ENCODE data around the gene UBE4A. TPM values are rescaled to one million over a fixed set of nuclear protein-coding genes. Genes with fewer than 3 reads are reported as not detected.
"Not testable (repeated sequence)": the region's sequence is repeated elsewhere in the genome, so short reads cannot be mapped to it uniquely, and the experiment has no call there.

UBE4A gene
- total and polyA plus RNA-seq, 5 donors from 2014 or later, result 23.5 to 49.1 (median 27.2) TPM

- H3K9me3 Mint-ChIP-seq, result no peaks in the 10 kb centered on the region
- peak in 1 of 3 donors; percentile 39 for DNase-seq
- H3K4me1 Mint-ChIP-seq, result peaks cover 0 to 8% (median 4%) of the 10 kb centered on the region in 4 donors
- no peaks in the 10 kb centered on the region for H3K27me3 Mint-ChIP-seq
- Histone ChIP-seq H3K36me3 (ENCODE audit: control insufficient read depth, insufficient read depth, low read length) (peaks cover 12% of the 10 kb centered on the region), H3K27me3 (ENCODE audit: control insufficient read depth, insufficient read depth, low read length) (no peaks in the 10 kb centered on the region), H3K9me3 (ENCODE audit: control insufficient read depth in 2 of 2, low read length in 2 of 2) (no peaks in the 10 kb centered on the region), H3K27ac (ENCODE audit: insufficient read depth, low read length, poor library complexity, severe bottlenecking) (no peak overlapping the region), H3K4me1 (ENCODE audit: control insufficient read depth, insufficient read depth, low read length, poor library complexity, severe bottlenecking) (no peaks in the 10 kb centered on the region), H3K4me3 (ENCODE audit: low read depth, low read length) (no peak overlapping the region)
- H3K4me3 Mint-ChIP-seq, result no peak overlapping the region
- H3K36me3 Mint-ChIP-seq, result peaks cover 11% of the 10 kb centered on the region
- no peak overlapping the region for H3K27ac Mint-ChIP-seq
- peak; percentile 65 to 76 for ATAC-seq (ENCODE audit: low read depth in 2 of 2)
These were observed 56.3 kb downstream of the UBE4A start for GRCh38 chr11:118415739-118416068.

GRCh38 chr11:118416900-118417299, 57.5 kb downstream of the UBE4A start:
- not testable (repeated sequence) for H3K9me3 Mint-ChIP-seq; H3K27ac ChIP-seq (ENCODE audit: insufficient read depth, low read length, poor library complexity, severe bottlenecking); H3K4me1 Mint-ChIP-seq; H3K36me3 Mint-ChIP-seq; H3K27me3 Mint-ChIP-seq; H3K27me3 ChIP-seq (ENCODE audit: control insufficient read depth, insufficient read depth, low read length); H3K4me3 Mint-ChIP-seq; ATAC-seq (ENCODE audit: low read depth in 2 of 2); H3K27ac Mint-ChIP-seq; DNase-seq; H3K4me1 ChIP-seq (ENCODE audit: control insufficient read depth, insufficient read depth, low read length, poor library complexity, severe bottlenecking); H3K9me3 ChIP-seq (ENCODE audit: control insufficient read depth in 2 of 2, low read length in 2 of 2); H3K4me3 ChIP-seq (ENCODE audit: low read depth, low read length)
- H3K36me3 ChIP-seq (ENCODE audit: control insufficient read depth, insufficient read depth, low read length), result peaks cover 12% of the 10 kb centered on the region

DNA sequence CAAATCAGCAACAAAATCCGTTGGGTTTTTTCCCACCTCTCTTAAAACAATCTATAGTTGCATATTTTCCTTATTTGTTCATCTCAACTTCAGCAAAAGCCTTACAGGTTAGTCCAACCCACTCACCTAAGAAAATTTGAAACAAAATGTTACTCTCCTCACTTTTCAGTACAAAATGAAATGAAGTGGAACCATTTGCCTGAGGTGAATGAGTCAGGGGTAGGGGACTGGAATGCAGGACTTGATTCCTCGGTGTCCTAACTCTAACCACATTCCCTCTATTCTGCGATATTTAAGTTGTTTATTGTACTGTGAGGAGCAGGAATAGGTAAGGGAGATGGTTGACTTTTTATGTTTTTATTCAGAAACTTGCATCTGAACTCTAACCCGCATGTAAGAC, 58.4 kb downstream of the UBE4A start:
- Mint-ChIP-seq H3K4me1 (peaks cover 0 to 6% (median 2%) of the 10 kb centered on the region in 4 donors), H3K27ac (peak overlapping the region in 1 of 3 donors; percentile 11)
- ATAC-seq (ENCODE audit: low read depth in 2 of 2), result no peak

DNA sequence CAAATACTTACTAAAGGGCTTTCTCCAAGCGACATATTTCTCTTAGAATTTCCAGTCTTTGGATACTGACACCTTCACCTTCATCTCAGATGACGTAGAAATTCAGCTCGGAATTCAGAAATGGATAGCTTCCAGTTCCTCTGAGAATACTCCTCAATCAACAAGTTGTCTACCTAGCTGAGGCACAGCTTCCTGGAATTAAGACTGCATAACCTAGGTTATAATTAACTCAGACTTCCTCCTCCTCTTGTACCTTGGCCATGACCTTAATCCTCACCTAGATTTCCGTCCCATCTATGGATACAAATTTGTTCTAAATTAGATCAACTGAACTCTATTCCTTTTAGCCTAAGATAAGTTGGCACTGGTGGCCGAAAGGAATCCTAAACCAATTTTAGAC, 59.4 kb downstream of the UBE4A start:
- Histone ChIP-seq H3K36me3 (ENCODE audit: control insufficient read depth, insufficient read depth, low read length) (peaks cover 7% of the 10 kb centered on the region), H3K27ac (ENCODE audit: insufficient read depth, low read length, poor library complexity, severe bottlenecking) (no peak overlapping the region), H3K9me3 (ENCODE audit: control insufficient read depth in 2 of 2, low read length in 2 of 2) (no peaks in the 10 kb centered on the region), H3K4me3 (ENCODE audit: low read depth, low read length) (no peak overlapping the region), H3K27me3 (ENCODE audit: control insufficient read depth, insufficient read depth, low read length) (no peaks in the 10 kb centered on the region), H3K4me1 (ENCODE audit: control insufficient read depth, insufficient read depth, low read length, poor library complexity, severe bottlenecking) (no peaks in the 10 kb centered on the region)
- DNase-seq, result no peak
- ATAC-seq (ENCODE audit: low read depth in 2 of 2), result no peak
- H3K4me3 Mint-ChIP-seq, result no peak overlapping the region
- H3K27me3 Mint-ChIP-seq, result no peaks in the 10 kb centered on the region
- H3K4me1 Mint-ChIP-seq, result peaks cover 0 to 3% (median 0%) of the 10 kb centered on the region in 4 donors
- no peaks in the 10 kb centered on the region for H3K36me3 Mint-ChIP-seq
- no peaks in the 10 kb centered on the region for H3K9me3 Mint-ChIP-seq
- H3K27ac Mint-ChIP-seq, result no peak overlapping the region

More for the DNA sequence above, 58.4 kb downstream of the UBE4A start:
- peaks cover 12% of the 10 kb centered on the region for H3K36me3 ChIP-seq (ENCODE audit: control insufficient read depth, insufficient read depth, low read length)
- H3K9me3 Mint-ChIP-seq, result no peaks in the 10 kb centered on the region
- no peak for DNase-seq
- H3K27ac ChIP-seq (ENCODE audit: insufficient read depth, low read length, poor library complexity, severe bottlenecking), result no peak overlapping the region
- H3K4me3 ChIP-seq (ENCODE audit: low read depth, low read length), result no peak overlapping the region
- no peaks in the 10 kb centered on the region for H3K4me1 ChIP-seq (ENCODE audit: control insufficient read depth, insufficient read depth, low read length, poor library complexity, severe bottlenecking)
- no peaks in the 10 kb centered on the region for H3K9me3 ChIP-seq (ENCODE audit: control insufficient read depth in 2 of 2, low read length in 2 of 2)
- no peaks in the 10 kb centered on the region for H3K27me3 ChIP-seq (ENCODE audit: control insufficient read depth, insufficient read depth, low read length)
- no peaks in the 10 kb centered on the region for H3K27me3 Mint-ChIP-seq
- no peak overlapping the region for H3K4me3 Mint-ChIP-seq
- H3K36me3 Mint-ChIP-seq, result peaks cover 6% of the 10 kb centered on the region

DNA sequence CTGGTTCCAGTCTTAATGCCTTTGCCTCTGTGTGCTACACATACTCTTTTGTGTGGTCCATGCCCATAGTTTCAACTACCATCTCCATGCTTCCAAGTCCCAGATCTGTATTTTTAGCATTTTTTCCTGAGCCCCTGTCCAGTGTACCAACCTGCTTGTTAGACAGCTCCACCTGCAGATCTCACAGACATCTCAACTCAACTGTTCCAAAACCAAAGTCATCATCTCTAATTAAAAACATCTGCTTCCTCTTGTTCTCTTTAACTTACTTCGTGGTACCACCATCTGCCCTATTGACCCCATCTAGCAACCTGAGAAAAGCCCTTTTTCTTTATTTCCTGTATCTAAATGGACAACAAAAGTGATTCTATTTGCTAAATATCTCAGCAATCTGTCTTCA, 68.3 kb downstream of the UBE4A start:
- Histone ChIP-seq H3K27me3 (ENCODE audit: control insufficient read depth, insufficient read depth, low read length) (no peaks in the 10 kb centered on the region), H3K4me1 (ENCODE audit: control insufficient read depth, insufficient read depth, low read length, poor library complexity, severe bottlenecking) (no peaks in the 10 kb centered on the region), H3K36me3 (ENCODE audit: control insufficient read depth, insufficient read depth, low read length) (no peaks in the 10 kb centered on the region), H3K27ac (ENCODE audit: insufficient read depth, low read length, poor library complexity, severe bottlenecking) (no peak overlapping the region), H3K4me3 (ENCODE audit: low read depth, low read length) (no peak overlapping the region), H3K9me3 (ENCODE audit: control insufficient read depth in 2 of 2, low read length in 2 of 2) (no peaks in the 10 kb centered on the region)
- peaks cover 0 to 6% (median 0%) of the 10 kb centered on the region in 4 donors for H3K4me1 Mint-ChIP-seq
- H3K4me3 Mint-ChIP-seq, result no peak overlapping the region
- peaks cover 4% of the 10 kb centered on the region for H3K36me3 Mint-ChIP-seq
- no peaks in the 10 kb centered on the region for H3K9me3 Mint-ChIP-seq
- no peak overlapping the region for H3K27ac Mint-ChIP-seq
- DNase-seq, result no peak
- peak in 1 of 2 donors; percentile 14 for ATAC-seq (ENCODE audit: low read depth in 2 of 2)
- H3K27me3 Mint-ChIP-seq, result no peaks in the 10 kb centered on the region

GRCh38 chr11:118430956-118431355, 71.6 kb downstream of the UBE4A start:
- ATAC-seq (ENCODE audit: low read depth in 2 of 2) (no peak), DNase-seq (no peak)
- Histone ChIP-seq H3K36me3 (ENCODE audit: control insufficient read depth, insufficient read depth, low read length) (no peaks in the 10 kb centered on the region), H3K27ac (ENCODE audit: insufficient read depth, low read length, poor library complexity, severe bottlenecking) (no peak overlapping the region), H3K4me3 (ENCODE audit: low read depth, low read length) (no peak overlapping the region), H3K9me3 (ENCODE audit: control insufficient read depth in 2 of 2, low read length in 2 of 2) (no peaks in the 10 kb centered on the region), H3K27me3 (ENCODE audit: control insufficient read depth, insufficient read depth, low read length) (no peaks in the 10 kb centered on the region), H3K4me1 (ENCODE audit: control insufficient read depth, insufficient read depth, low read length, poor library complexity, severe bottlenecking) (peaks cover 11% of the 10 kb centered on the region)
- Mint-ChIP-seq H3K4me3 (peak overlapping the region in 1 of 4 donors; percentile 19), H3K27me3 (peaks cover 15% of the 10 kb centered on the region), H3K9me3 (no peaks in the 10 kb centered on the region), H3K4me1 (peaks cover 5 to 15% (median 12%) of the 10 kb centered on the region in 4 donors), H3K36me3 (no peaks in the 10 kb centered on the region), H3K27ac (peak overlapping the region in 1 of 3 donors; percentile 23)

- no peak for ATAC-seq (ENCODE audit: low read depth in 2 of 2)
- no peaks in the 10 kb centered on the region for H3K36me3 Mint-ChIP-seq
- no peaks in the 10 kb centered on the region for H3K27me3 ChIP-seq (ENCODE audit: control insufficient read depth, insufficient read depth, low read length)
- H3K27ac ChIP-seq (ENCODE audit: insufficient read depth, low read length, poor library complexity, severe bottlenecking), result peak overlapping the region; percentile 89
- peaks cover 26% of the 10 kb centered on the region for H3K4me1 ChIP-seq (ENCODE audit: control insufficient read depth, insufficient read depth, low read length, poor library complexity, severe bottlenecking)
- H3K4me1 Mint-ChIP-seq, result peaks cover 6 to 24% (median 15%) of the 10 kb centered on the region in 4 donors
- peaks cover 19% of the 10 kb centered on the region for H3K27me3 Mint-ChIP-seq
- no peaks in the 10 kb centered on the region for H3K36me3 ChIP-seq (ENCODE audit: control insufficient read depth, insufficient read depth, low read length)
- peak overlapping the region; percentile 91 for H3K4me3 ChIP-seq (ENCODE audit: low read depth, low read length)
- no peaks in the 10 kb centered on the region for H3K9me3 ChIP-seq (ENCODE audit: control insufficient read depth in 2 of 2, low read length in 2 of 2)
- peak overlapping the region; percentile 95 to 99 (median 98) for H3K4me3 Mint-ChIP-seq
- peak in 2 of 3 donors; percentile 63 to 83 for DNase-seq
- H3K9me3 Mint-ChIP-seq, result no peaks in the 10 kb centered on the region
- H3K27ac Mint-ChIP-seq, result peak overlapping the region; percentile 39 to 95 (median 95)
These were observed 74.7 kb downstream of the UBE4A start for GRCh38 chr11:118434123-118434552.

GRCh38 chr11:118434553-118435289, 75.3 kb downstream of the UBE4A start:
- peaks cover 19% of the 10 kb centered on the region for H3K27me3 Mint-ChIP-seq
- no peaks in the 10 kb centered on the region for H3K9me3 ChIP-seq (ENCODE audit: control insufficient read depth in 2 of 2, low read length in 2 of 2)
- peak overlapping the region; percentile 89 for H3K27ac ChIP-seq (ENCODE audit: insufficient read depth, low read length, poor library complexity, severe bottlenecking)
- peak overlapping the region; percentile 95 to 96 (median 95) for H3K27ac Mint-ChIP-seq
- peaks cover 2% of the 10 kb centered on the region for H3K36me3 Mint-ChIP-seq
- H3K27me3 ChIP-seq (ENCODE audit: control insufficient read depth, insufficient read depth, low read length), result no peaks in the 10 kb centered on the region
- DNase-seq (peak in 2 of 3 donors; percentile 29 to 46), ATAC-seq (ENCODE audit: low read depth in 2 of 2) (peak; percentile 9 to 13)
- peaks cover 12 to 29% (median 21%) of the 10 kb centered on the region in 4 donors for H3K4me1 Mint-ChIP-seq
- H3K4me3 Mint-ChIP-seq, result peak overlapping the region; percentile 95 to 99 (median 98)
- no peaks in the 10 kb centered on the region for H3K36me3 ChIP-seq (ENCODE audit: control insufficient read depth, insufficient read depth, low read length)
- peaks cover 32% of the 10 kb centered on the region for H3K4me1 ChIP-seq (ENCODE audit: control insufficient read depth, insufficient read depth, low read length, poor library complexity, severe bottlenecking)
- H3K9me3 Mint-ChIP-seq, result no peaks in the 10 kb centered on the region
- peak overlapping the region; percentile 91 for H3K4me3 ChIP-seq (ENCODE audit: low read depth, low read length)

Data from CD4-positive, CD25-positive, alpha-beta regulatory T cell (primary cell).